K562 (cell line): ENCODE measurements around the gene C7orf57. TPM values are rescaled to one million over a fixed set of nuclear protein-coding genes. Genes with fewer than 3 reads are reported as not detected.

Experiments
- ATAC-seq: fragments of 200-7000 bp; cut with Tn5 transposase; 3 replicates; pipeline ENCODE4 v1.9.1; 2020; ENCODE audit warnings: moderate library complexity
- BruUV-seq: library from RNA; stranded (reverse); fragments of 400-500 nt; replicated peaks from 2 replicates; lab custom pipeline; 2021; lab: Mats Ljungman, UMichigan
- CTCF ChIA-PET: fragments of 300-600 bp; formaldehyde crosslinking; extraction: SDS; loops from one replicate; lab custom pipeline; 2021; ENCODE audit warnings: low intra/inter-chr PET ratio; lab: Yijun Ruan, JAX
- POLR2A ChIA-PET: fragments of 300-600, 350-650 bp; sonication (Branson Sonifier 250); formaldehyde crosslinking; extraction: SDS; loops from one replicate; lab custom pipeline; 2021; ENCODE audit warnings: antibody characterized with exemption, inconsistent platforms; lab: Yijun Ruan, JAX
- DNase-seq, 4 experiments: peaks; one replicate each; pipeline versions ENCODE4 v3.0.0 to v3.0.0-alpha.2; 2011 to 2018; ENCODE audit warnings: low spot score in 3 of 4, mixed read lengths in 3 of 4; ENCODE audit errors: extremely low read depth in 1 of 4
- FAIRE-seq: peaks from 2 replicates; lab custom pipeline; 2011; peaks lifted over from hg19 to GRCh38; lab: Jason Lieb, UNC
- H2AFZ ChIP-seq: 2 replicates; pipeline ENCODE4 v1.6.0; 2011; ENCODE audit warnings: low read depth, low read length, control low read depth, inconsistent platforms
- H3K27ac ChIP-seq: fragments of 200-600 bp; 3 replicates; pipeline ENCODE4 v1.8.0; 2011; ENCODE audit warnings: low read depth, mild to moderate bottlenecking, control low read depth, inconsistent platforms, low read length, moderate library complexity, mixed read lengths; ENCODE audit errors: extremely low read depth
- H3K27me3 ChIP-seq, 2 experiments: fragments of 300-600 bp in 1 of 2; 2 replicates in 1 of 2; 3 replicates in 1 of 2; pipeline versions ENCODE4 v1.6.0 to v1.8.0; 2011; ENCODE audit warnings: inconsistent platforms in 2 of 2, low read length in 2 of 2, mild to moderate bottlenecking in 1 of 2, mixed read lengths in 1 of 2, moderate library complexity in 1 of 2; ENCODE audit not compliant: control insufficient read depth in 2 of 2, insufficient read depth in 2 of 2
- H3K36me3 ChIP-seq: fragments of 300-600 bp; 3 replicates; pipeline ENCODE4 v1.8.0; 2011; ENCODE audit warnings: mild to moderate bottlenecking, low read length, inconsistent platforms; ENCODE audit not compliant: control insufficient read depth, insufficient read depth
- H3K4me1 ChIP-seq, 2 experiments: fragments of 200-600 bp in 1 of 2; replicated peaks in 1 of 2; 2 replicates in 1 of 2; 3 replicates in 1 of 2; pipeline versions ENCODE4 v1.5.1 to v1.8.0; 2011; ENCODE audit warnings: inconsistent platforms in 2 of 2, low read length in 2 of 2, mild to moderate bottlenecking in 1 of 2, mixed read lengths in 1 of 2, moderate library complexity in 1 of 2; ENCODE audit not compliant: control insufficient read depth in 2 of 2, insufficient read depth in 2 of 2
- H3K4me2 ChIP-seq: 2 replicates; pipeline ENCODE4 v1.6.1; 2011; ENCODE audit warnings: low read length, control low read depth, inconsistent platforms, mixed read lengths; ENCODE audit not compliant: insufficient read depth
- H3K4me3 ChIP-seq: fragments of 200-600 bp; sonication (generic), shearing (Covaris generic); 2 replicates; pipeline ENCODE4 v1.5.1; 2016; ENCODE audit warnings: control low read depth, inconsistent platforms
- H3K79me2 ChIP-seq: fragments of 200-600 bp; 3 replicates; pipeline ENCODE4 v1.8.0; 2011; ENCODE audit warnings: low read length, inconsistent platforms; ENCODE audit not compliant: control insufficient read depth, insufficient read depth
- H3K9ac ChIP-seq, 2 experiments: 2 replicates each; pipeline versions ENCODE4 v1.6.0 to v1.6.1; 2011; ENCODE audit warnings: low read depth in 2 of 2, low read length in 2 of 2, control low read depth in 1 of 2, inconsistent platforms in 1 of 2, mild to moderate bottlenecking in 1 of 2, mixed read lengths in 1 of 2; ENCODE audit not compliant: insufficient read depth in 1 of 2
- H3K9me1 ChIP-seq: one replicate; pipeline ENCODE4 v1.6.0; 2011; ENCODE audit warnings: inconsistent platforms, mild to moderate bottlenecking, low read length, moderate library complexity; ENCODE audit not compliant: control insufficient read depth, insufficient read depth
- H3K9me3 ChIP-seq: replicated peaks from 2 replicates; pipeline ENCODE4 v1.5.1; 2011; ENCODE audit warnings: low read depth, low read length, inconsistent platforms; ENCODE audit not compliant: control insufficient read depth, insufficient read depth
- H4K20me1 ChIP-seq: replicated peaks from 2 replicates; pipeline ENCODE4 v1.6.1; 2011; ENCODE audit warnings: low read length, inconsistent platforms, mixed read lengths; ENCODE audit not compliant: control insufficient read depth, insufficient read depth
- DPF2 ChIP-seq: fragments of 450-650 bp; IDR thresholded peaks from 2 replicates; pipeline ENCODE4 v1.6.1; 2016
- JUND ChIP-seq, 2 experiments: IDR thresholded peaks; 2 replicates in 1 of 2; 3 replicates in 1 of 2; pipeline ENCODE4 v1.6.1; 2011; ENCODE audit warnings: borderline replicate concordance in 2 of 2, low read depth in 2 of 2, low read length in 2 of 2, improper control_type of control experiment in 1 of 2, missing biosample characterization in 1 of 2, missing genetic modification characterization in 1 of 2, missing genetic modification reagents in 1 of 2
- KLF16 ChIP-seq: IDR thresholded peaks from 2 replicates; pipeline ENCODE4 v1.6.1; 2016; ENCODE audit warnings: antibody characterized with exemption
- RAD21 ChIP-seq, 2 experiments: fragments of 250-450 bp in 1 of 2; fragments of 450-650 bp in 1 of 2; sonication (Bioruptor Pico) in 1 of 2; formaldehyde crosslinking in 1 of 2; IDR thresholded peaks in 1 of 2; conservative IDR thresholded peaks in 1 of 2; 2 replicates each; pipeline versions ENCODE4 v1.4.0 to v1.8.0; 2020 to 2022; ENCODE audit warnings: mild to moderate bottlenecking in 2 of 2, moderate library complexity in 1 of 2
- ZNF384 ChIP-seq: IDR thresholded peaks from 2 replicates; pipeline ENCODE4 v1.6.1; 2012; ENCODE audit warnings: low read depth, low read length, improper control_type of control experiment
- WGBS: fragments of 100-300 bp; shearing (Covaris generic); methylation state at CpG from one replicate; pipeline ENCODE4 v1.1.6; 2016; ENCODE audit warnings: low coverage, mixed read lengths; ENCODE audit not compliant: insufficient coverage; ENCODE audit errors: missing lambda C conversion rate; 5-methylcytosine and 5-hydroxymethylcytosine counted together
- in situ Hi-C: fragments of 300-500 bp; cut with MboI; formaldehyde crosslinking; loops from 4 replicates; pipeline ENCODE4 v1.15.0; 2018; ENCODE audit warnings: inconsistent platforms, mixed read lengths
- intact Hi-C: fragments of 100-400 bp; cut with micrococcal nuclease; formaldehyde crosslinking; loops from 2 replicates; pipeline ENCODE4 v1.14.2; 2022
- polyA plus RNA-seq, 8 experiments: library from polyadenylated mRNA; depleted of rRNA in 4 of 8; stranded (reverse) in 5 of 8; unstranded in 3 of 8; fragments of >200 nt; fragmentation: Nextera tagmentation in 2 of 8; fragmentation: Illumina TruSeq in 1 of 8; extraction: Ambion mirVana in 2 of 8; extraction: Trizol in 1 of 8; gene quantifications; 2 replicates each; pipeline versions ENCODE4 v1.2.1 to v1.2.3, GENCODE V29; 2011 to 2014; ENCODE audit warnings: inconsistent platforms in 1 of 8, missing spikeins in 1 of 8
- total RNA-seq, 7 experiments: library from RNA; depleted of rRNA in 6 of 7; stranded (reverse); fragments of >200 nt in 6 of 7; fragmentation: Illumina TruSeq in 2 of 7; extraction: Trizol in 2 of 7; gene quantifications; 2 replicates each; pipeline versions ENCODE4 v1.2.1 to v1.2.3, GENCODE V29; 2011 to 2021; ENCODE audit warnings: low replicate concordance in 1 of 7
- TF ChIP-seq, protein P1 (sequence below): fragments of 250-450 bp; sonication (Bioruptor Pico); IDR thresholded peaks from 2 replicates; pipeline ENCODE4 v1.4.0; 2020
- TF ChIP-seq, protein P2 (sequence below): IDR thresholded peaks from 2 replicates; pipeline ENCODE4 v1.6.1; 2016; ENCODE audit warnings: missing genetic modification characterization, missing compliant biosample characterization
- TF ChIP-seq, protein P3 (sequence below): fragments of 450-650 bp; formaldehyde crosslinking; IDR thresholded peaks from 2 replicates; pipeline ENCODE4 v1.4.0; 2020; ENCODE audit warnings: mild to moderate bottlenecking, moderate library complexity

The C7orf57 gene
- total and polyA plus RNA-seq, 9 of the 15 experiments (the other 6 are each of a cell fraction or from before 2014, with no cell fraction given): not detected

DNA sequence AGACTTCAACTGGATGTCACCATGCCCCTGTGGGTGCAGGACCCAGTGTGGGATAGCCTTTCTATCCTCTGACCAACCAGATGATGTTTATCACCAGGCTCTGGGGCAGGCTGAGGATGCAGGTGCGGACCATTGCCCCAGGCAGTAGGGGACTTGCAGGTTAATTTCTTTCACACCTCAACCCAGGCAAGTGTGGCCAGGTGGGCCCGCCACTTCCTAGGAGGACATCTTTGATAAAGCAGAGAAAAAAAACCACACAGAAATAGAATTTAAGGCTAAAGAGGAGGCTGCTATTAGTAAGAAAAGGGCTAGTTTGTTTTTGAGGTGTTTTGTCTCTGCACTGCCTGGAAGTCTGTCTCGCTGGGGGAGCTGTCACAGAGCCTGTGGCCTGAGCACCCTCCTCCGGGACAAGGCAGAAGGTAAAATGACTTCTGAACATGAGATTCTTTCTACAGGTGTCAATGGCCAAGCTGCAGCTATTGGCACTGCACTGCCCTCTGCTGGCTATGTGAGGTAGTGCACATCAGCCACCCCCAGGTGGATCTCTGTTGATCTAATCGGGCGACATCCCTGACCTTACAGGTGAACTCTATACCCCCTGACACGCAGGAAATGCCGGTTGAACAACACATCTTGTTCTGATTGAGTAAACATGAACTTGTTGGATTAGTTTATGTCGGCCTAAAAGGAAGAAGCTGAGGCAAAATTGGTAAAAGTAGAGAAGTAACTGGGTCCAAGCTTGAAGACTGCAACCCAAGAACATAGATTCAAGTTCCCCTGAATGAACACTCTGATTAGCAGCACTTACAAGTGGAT, 74.7 kb downstream of the C7orf57 start:
- peaks cover 0 to 33% of the 10 kb centered on the region in 2 experiments; a peak in 2 of 5 replicates for H3K27me3 ChIP-seq
- ChIA-PET POLR2A (interaction anchor here (0.8 to 1.3 kb wide), 2 partner anchors 138 to 183 kb away, joined by 3 read pairs; no protein-coding TSS in a partner anchor), CTCF (interaction anchor here (0.6 to 5.2 kb wide), 6 partner anchors 118 to 1681 kb away, joined by 3 to 39 read pairs (median 3); no protein-coding TSS in a partner anchor)
- no TSS peak for BruUV-seq
- no peaks in the 10 kb centered on the region for H3K9me1 ChIP-seq
- ATAC-seq (peak; percentile 82), FAIRE-seq (peak; percentile 90), DNase-seq (peak; percentile 67 to 84 (median 75))
- in situ Hi-C loops: loop anchor here (5.0 kb wide), 1 partner anchor 168 kb away; no protein-coding TSS in a partner anchor
- H4K20me1 ChIP-seq: peaks cover 5% of the 10 kb centered on the region
- no peaks in the 10 kb centered on the region for H3K79me2 ChIP-seq
- no peaks in the 10 kb centered on the region for H3K9me3 ChIP-seq
- intact Hi-C loops: loop anchor here (1.0 to 10.0 kb wide), 3 partner anchors 119 to 845 kb away; no protein-coding TSS in a partner anchor
- H3K36me3 ChIP-seq: no peaks in the 10 kb centered on the region
- WGBS: 0% methylated on average over 9 of the region's 9 CpGs
- H3K27ac ChIP-seq: no peak overlapping the region
- no peak overlapping the region for H2AFZ ChIP-seq
- no peak overlapping the region for H3K4me2 ChIP-seq
- H3K4me3 ChIP-seq: no peak overlapping the region
- H3K9ac ChIP-seq: no peak overlapping the region
- peaks cover 0 to 4% of the 10 kb centered on the region in 2 experiments; a peak in 1 of 5 replicates for H3K4me1 ChIP-seq
- TF ChIP-seq, protein P1, sequence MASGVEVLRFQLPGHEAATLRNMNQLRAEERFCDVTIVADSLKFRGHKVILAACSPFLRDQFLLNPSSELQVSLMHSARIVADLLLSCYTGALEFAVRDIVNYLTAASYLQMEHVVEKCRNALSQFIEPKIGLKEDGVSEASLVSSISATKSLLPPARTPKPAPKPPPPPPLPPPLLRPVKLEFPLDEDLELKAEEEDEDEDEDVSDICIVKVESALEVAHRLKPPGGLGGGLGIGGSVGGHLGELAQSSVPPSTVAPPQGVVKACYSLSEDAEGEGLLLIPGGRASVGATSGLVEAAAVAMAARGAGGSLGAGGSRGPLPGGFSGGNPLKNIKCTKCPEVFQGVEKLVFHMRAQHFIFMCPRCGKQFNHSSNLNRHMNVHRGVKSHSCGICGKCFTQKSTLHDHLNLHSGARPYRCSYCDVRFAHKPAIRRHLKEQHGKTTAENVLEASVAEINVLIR (CRISPR knock-in tag): no peak
- TF ChIP-seq DPF2: no peak
- TF ChIP-seq JUND (IDR thresholded peaks at IDR 0.05; ENCODE audit: borderline replicate concordance, low read depth, low read length): peak; percentile 32; the same call in 1 of the 2 replicates
- TF ChIP-seq JUND (tag; IDR thresholded peaks at IDR 0.05; ENCODE audit: borderline replicate concordance, low read depth, low read length): no peak
- TF ChIP-seq RAD21 (CRISPR knock-in tag; conservative IDR thresholded peaks at IDR 0.05 in 1 of 2, IDR thresholded peaks at IDR 0.05 in 1 of 2): peak; percentile 93 to 97
- TF ChIP-seq KLF16: peak; percentile 14; the same call in 1 of the 2 replicates
- TF ChIP-seq, protein P2, sequence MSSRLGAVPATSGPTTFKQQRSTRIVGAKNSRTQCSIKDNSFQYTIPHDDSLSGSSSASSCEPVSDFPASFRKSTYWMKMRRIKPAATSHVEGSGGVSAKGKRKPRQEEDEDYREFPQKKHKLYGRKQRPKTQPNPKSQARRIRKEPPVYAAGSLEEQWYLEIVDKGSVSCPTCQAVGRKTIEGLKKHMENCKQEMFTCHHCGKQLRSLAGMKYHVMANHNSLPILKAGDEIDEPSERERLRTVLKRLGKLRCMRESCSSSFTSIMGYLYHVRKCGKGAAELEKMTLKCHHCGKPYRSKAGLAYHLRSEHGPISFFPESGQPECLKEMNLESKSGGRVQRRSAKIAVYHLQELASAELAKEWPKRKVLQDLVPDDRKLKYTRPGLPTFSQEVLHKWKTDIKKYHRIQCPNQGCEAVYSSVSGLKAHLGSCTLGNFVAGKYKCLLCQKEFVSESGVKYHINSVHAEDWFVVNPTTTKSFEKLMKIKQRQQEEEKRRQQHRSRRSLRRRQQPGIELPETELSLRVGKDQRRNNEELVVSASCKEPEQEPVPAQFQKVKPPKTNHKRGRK (tag): no peak
- TF ChIP-seq ZNF384: 0 out of 2 replicates have a peak, but pooled peaks have one; percentile 8
- TF ChIP-seq, protein P3, sequence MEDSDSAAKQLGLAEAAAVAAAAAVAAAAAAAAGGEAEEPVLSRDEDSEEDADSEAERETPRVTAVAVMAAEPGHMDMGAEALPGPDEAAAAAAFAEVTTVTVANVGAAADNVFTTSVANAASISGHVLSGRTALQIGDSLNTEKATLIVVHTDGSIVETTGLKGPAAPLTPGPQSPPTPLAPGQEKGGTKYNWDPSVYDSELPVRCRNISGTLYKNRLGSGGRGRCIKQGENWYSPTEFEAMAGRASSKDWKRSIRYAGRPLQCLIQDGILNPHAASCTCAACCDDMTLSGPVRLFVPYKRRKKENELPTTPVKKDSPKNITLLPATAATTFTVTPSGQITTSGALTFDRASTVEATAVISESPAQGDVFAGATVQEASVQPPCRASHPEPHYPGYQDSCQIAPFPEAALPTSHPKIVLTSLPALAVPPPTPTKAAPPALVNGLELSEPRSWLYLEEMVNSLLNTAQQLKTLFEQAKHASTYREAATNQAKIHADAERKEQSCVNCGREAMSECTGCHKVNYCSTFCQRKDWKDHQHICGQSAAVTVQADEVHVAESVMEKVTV (CRISPR knock-in tag): peak; percentile 82
